Subcutaneous preadipocyte (primary cell): ENCODE measurements around the gene RASL10A. TPM values are rescaled to one million over a fixed set of nuclear protein-coding genes. Genes with fewer than 3 reads are reported as not detected.

Experiments used
- small RNA-seq: library from RNA; depleted of rRNA; stranded (forward); fragments of <200 nt; gene quantifications from one replicate; pipeline ENCODE3, GENCODE V24; 2012
- total RNA-seq: library from RNA; depleted of rRNA; stranded (reverse); fragments of >200 nt; gene quantifications from 2 replicates; pipeline ENCODE4 v1.2.3, GENCODE V29; 2012

Gene RASL10A
- not detected in 2 replicates for total RNA-seq

GRCh38 chr22:29315286-29316140, at the start of gene RASL10A:
RASL10A (minus strand) TSS chr22:29315697; CDS start chr22:29315246, 451 bp downstream.

GRCh38 chr22:29306175-29306834, 9.2 kb downstream of the RASL10A start, which contains the start of gene GAS2L1:
GAS2L1 (plus strand) TSS chr22:29306650; CDS start chr22:29308106, 1,456 bp downstream.

DNA sequence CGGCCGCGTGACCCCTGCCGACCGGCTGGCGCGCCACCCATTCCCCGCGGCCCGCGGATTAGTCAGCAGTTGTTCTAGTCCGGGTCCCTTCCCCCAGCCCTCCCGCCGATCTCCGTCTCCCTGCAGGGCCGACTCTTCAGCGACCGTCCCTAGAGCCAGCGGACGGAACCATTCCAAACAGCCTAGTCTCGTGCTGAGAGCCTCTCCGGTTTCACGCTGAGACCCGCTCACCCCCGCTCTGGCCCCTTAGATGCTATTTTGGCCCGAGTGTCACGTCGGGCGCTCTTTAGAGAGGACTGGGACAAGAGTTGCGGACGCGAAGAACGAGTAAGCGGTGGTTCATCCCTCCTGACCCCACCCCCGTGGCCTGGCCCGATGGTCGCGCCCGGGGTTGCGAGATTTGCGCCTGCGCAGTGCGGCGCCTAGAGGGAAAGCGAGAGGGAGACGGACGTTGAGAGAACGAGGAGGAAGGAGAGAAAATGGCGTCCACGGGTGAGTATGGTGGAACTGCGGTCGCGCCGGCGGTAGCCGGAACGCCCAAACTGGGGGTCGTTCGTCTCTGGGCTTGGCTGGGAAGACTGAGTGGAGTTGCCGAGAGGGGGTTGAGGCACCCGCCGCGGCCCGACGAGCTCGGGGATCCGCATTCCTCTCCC, 47.5 kb downstream of the RASL10A start, which contains the start of the genes EWSR1 and RHBDD3:
Gene EWSR1, plus strand, starts transcription at position 411 of the 653 bp plus-strand sequence. Its CDS starts 69 bp downstream, at position 480.
Gene RHBDD3, minus strand, starts transcription at position 124 of the 653 bp plus-strand sequence. CDS start 2,355 bp downstream, outside the sequence.

Small RNA genes lying within 50 kb of the gene (small RNA-seq; reads per million reads assigned to genes)
- not detected for gene MIR3653

Other genes starting within 250 kb of the RASL10A start
- gene KREMEN1, start 242.7 kb downstream of the RASL10A start, total RNA-seq, result 4.7 and 5.9 TPM in 2 replicates
- gene EMID1, start 109.8 kb downstream of the RASL10A start, total RNA-seq, result under 0.01 TPM in 1 of 2 replicates, not detected in the other
- 17.3 and 19.4 TPM in 2 replicates for gene RHBDD3, start 47.7 kb downstream of the RASL10A start, total RNA-seq
- gene EWSR1, start 47.4 kb downstream of the RASL10A start, total RNA-seq, result 168 and 217 TPM in 2 replicates
- 11.0 and 12.3 TPM in 2 replicates for gene GAS2L1, start 9.0 kb downstream of the RASL10A start, total RNA-seq
- gene AP1B1, start 72.9 kb upstream of the RASL10A start, total RNA-seq, result 48.5 and 68.8 TPM in 2 replicates
- not detected in 2 replicates for gene RFPL1, start 122.9 kb upstream of the RASL10A start, total RNA-seq
- gene NEFH, start 164.5 kb upstream of the RASL10A start, total RNA-seq, result 0.37 and 0.78 TPM in 2 replicates
- gene THOC5, start 238.1 kb upstream of the RASL10A start, total RNA-seq, result 40.1 and 54.9 TPM in 2 replicates